GM21360 (cell line): ENCODE data around the gene ZNF283.
"Not testable (repeated sequence)": the region's sequence is repeated elsewhere in the genome, so short reads cannot be mapped to it uniquely, and the experiment has no call there.

ENCODE experiments used
- ATAC-seq: cut with Tn5 transposase; IDR thresholded peaks from one replicate; pipeline ENCODE4 v1.9.1; 2021; ENCODE audit warnings: mild to moderate bottlenecking, moderate library complexity; ENCODE audit not compliant: unreplicated experiment

ZNF283 gene

GRCh38 chr19:43842007-43842406 lies 14.9 kb downstream of the ZNF283 start:
- no peak for ATAC-seq

GRCh38 chr19:43847246-43847645 lies 20.1 kb downstream of the ZNF283 start:
- ATAC-seq = no peak

GRCh38 chr19:43847884-43848283 lies 20.8 kb downstream of the ZNF283 start:
- no peak for ATAC-seq

GRCh38 chr19:43848821-43849220 lies 21.7 kb downstream of the ZNF283 start:
- no peak for ATAC-seq

GRCh38 chr19:43858174-43858573 lies 31.1 kb downstream of the ZNF283 start:
- ATAC-seq = no peak

- ATAC-seq = not testable (repeated sequence)
These were observed 39.8 kb downstream of the ZNF283 start for GRCh38 chr19:43866923-43867322.

GRCh38 chr19:43872547-43873336 lies 45.6 kb downstream of the ZNF283 start:
- no peak for ATAC-seq

GRCh38 chr19:43880483-43880882 lies 53.4 kb downstream of the ZNF283 start:
- ATAC-seq = no peak

- ATAC-seq = no peak
These were observed 56.7 kb downstream of the ZNF283 start, which contains the start of gene ZNF404 for GRCh38 chr19:43883864-43884263. TSS of gene ZNF404 (minus strand) at chr19:43883964.

GRCh38 chr19:43895727-43896308 lies 68.7 kb downstream of the ZNF283 start:
- ATAC-seq = no peak
